AG20443 (cell line): ENCODE data around the gene CTSW.

ENCODE experiments used
- DNase-seq: peaks from one replicate; pipeline ENCODE4 v3.0.0; 2012; ENCODE audit warnings: low spot score, mixed read lengths

CTSW gene

DNA sequence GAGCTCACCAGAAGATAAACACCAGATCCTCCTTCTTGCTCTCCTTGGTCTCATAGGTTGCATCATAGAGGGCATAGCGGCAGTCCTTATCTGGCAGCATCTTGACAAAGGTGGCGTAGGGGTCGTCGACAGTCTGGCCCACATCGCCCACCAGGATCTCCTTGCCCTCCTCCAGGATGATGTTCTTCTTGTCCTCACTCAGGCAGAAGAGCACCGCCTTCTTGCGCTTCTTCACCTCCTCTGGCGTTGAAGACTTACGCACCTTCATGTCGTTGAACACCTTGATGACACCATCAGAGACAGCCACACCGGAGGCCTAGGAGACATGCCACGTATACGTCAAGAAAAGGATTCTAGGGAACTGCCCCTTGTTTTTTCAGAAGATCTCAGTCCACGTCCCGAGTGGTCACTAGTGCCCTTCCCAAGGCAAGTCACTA is 23.7 kb upstream of the CTSW start:
- DNase-seq = no peak

DNA sequence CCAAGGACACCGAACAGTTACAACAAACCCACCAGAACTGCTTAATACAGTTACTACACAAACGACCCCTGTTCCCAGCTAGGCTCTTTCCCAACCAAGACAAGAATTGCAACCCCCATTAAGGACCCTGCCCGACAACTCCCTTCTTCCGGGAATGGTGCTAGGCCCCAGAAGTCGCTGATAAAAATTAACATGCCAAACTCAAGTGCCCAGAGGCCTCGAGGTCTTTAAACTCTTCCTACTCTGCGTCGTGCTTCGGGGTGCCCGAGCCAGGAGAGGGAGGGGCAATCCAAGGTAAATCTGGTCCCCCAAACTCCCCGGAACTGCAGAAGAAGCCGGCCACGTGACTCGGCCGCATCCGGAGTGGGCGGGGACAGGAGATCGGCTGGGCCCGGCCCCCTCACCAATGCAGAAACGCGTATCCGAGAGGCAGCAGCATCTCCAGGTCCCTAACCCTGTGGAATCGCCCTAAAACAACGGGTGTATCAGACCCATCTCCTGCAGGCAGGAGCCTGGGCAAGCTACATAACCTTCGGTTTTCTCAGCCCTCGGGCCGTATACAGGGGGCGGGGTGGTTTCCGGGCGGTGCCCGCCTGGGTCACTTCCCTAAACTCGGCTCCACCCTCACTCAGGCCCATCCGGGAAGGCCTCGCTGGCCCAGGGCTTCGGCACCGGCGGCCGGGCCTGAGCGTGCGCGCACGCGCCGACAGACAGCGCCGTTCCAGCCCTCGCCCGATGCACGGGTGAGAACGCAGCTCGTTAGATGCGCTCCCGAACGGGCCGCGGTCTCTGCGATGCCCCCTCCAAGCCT is 22.7 kb upstream of the CTSW start:
- peak; percentile 83 for DNase-seq

DNA sequence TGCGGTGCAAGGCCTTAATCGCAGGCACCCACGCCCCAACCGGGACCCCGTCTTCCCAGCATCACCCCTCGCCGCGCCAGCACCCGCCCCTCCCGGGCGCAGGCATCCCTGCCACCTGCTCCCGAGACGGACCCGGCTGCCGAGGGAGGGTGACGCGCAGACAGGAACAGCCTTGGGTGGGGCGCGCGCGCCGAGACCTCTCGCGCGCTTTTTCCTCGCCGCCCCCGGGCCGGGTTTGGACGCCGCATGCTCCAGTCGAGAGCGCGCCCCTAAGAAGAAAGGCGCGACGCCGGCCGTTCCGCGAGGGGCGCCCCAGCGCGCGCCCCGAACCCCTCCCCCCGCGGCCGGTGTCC is 22.2 kb upstream of the CTSW start:
- no peak for DNase-seq

DNA sequence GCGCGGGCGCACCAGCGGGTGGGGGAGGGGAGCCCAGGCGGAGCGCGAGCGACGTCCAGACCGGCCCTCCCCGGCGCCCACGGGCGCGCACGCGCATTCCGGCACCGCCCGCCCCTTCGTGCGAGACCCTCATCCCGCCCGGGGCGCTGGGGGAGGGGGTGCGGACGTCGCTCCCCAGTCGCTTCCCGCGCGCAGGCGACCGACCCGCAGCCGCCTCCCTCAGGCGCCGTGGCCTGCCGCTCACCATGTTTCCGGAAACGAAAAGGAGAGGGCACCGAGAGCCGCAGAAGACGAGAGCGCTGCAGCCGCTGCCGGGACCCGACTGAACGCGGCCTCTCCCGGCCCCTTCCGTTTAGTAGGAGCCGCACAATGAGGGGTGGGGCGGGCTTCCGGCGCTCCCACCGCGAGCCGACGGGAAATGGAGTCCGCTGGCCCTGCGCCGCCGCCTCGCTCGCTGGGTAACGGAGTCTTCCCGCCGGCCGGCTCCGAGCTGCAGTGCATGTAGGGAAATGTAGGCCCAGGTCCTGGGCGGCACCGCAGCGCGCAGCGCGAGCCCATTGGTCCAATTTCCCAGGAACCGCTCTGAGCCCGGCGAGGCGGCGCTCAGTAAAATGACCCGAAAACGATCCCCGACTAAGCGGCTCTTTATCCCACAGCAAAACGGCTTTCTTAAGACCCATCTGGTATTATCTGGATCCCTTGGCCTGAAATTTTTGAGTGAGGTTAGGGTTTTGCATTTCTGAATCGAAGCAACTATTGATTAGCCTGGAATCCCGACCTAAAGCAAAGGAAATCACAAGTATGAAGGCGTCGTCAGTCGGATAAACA is 21.6 kb upstream of the CTSW start, which contains the start of gene CFL1:
CFL1 (minus strand) TSS at position 328 of the 828 bp plus-strand sequence; CDS start at position 247, 81 bp downstream.
- peak; percentile 92 for DNase-seq

DNA sequence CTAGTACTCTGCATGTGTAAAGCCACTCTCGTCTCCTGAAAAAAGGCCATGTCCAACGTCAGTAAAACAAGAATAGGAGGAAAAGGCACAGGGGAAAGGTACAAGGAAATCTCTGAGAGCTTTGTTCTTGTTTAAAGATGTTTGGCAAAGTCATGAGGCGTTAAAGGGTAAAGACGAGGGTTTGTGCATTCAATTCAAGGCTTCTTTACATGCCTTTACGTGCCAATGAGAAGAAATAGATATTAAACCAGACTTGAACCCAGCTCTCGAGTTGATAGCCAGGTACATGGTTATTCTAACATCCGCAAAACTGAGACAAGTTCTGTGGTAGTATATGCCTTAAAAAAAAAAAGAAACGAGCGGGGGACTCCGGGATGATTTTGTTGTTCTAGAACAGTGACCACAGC is 21.0 kb upstream of the CTSW start:
- no peak for DNase-seq

DNA sequence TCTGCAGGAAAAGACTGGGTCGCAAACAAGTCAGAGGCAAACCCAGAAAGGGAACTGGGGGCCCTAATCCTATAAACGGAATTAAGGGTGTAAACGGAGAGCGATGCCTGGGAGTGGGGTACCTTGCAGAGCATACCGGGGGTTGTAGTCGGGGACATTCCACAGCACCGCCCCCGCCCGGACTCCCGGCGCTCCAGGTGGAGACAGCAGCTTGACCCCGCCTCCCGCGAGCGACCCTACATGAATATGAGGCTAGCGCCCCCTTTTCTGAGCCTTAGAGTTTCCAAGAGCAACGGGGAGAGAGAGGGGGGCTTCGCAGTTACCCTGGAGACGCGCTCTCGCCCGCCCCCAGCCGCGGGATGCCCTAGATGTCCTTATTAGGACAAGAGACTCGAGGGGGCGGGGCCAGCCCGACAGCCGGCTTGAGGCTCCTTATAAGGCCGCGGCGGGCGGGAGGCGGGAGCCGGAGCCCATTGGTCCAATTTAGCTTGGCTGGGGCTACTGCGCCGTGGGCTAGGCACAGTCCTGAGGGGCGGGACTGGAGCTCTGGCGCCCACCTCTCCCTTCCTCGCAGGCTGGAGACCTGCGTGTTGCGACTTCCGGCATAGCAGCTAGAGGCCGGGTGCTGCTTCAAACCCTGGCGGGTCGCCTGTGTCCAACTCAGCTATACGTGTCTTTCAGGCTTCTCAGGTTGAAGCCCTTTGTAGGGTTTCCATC is 20.4 kb upstream of the CTSW start:
- peak; percentile 93 for DNase-seq

DNA sequence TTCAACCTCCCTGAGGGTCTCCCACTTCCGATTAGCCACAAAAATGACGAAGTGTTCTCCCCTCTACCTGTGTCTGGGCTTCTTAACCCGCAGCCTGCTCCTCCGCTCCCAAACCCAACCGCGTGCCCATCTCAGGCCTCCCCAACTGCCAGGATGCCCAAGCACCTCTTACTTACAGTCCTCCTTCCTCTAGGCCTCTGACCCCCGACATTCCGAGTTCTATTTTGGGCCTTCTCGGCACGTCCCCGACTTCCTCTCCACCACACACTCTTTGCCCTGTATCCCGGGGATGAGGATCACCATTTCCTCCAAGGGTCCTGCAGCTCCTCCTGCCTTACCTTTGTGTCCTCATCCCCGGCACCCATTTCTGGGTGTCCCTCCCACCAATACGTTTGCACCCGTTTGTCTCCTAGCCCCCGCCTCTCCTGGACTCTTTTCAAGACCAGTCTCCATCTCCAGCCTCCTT is 19.8 kb upstream of the CTSW start:
- no peak for DNase-seq

DNA sequence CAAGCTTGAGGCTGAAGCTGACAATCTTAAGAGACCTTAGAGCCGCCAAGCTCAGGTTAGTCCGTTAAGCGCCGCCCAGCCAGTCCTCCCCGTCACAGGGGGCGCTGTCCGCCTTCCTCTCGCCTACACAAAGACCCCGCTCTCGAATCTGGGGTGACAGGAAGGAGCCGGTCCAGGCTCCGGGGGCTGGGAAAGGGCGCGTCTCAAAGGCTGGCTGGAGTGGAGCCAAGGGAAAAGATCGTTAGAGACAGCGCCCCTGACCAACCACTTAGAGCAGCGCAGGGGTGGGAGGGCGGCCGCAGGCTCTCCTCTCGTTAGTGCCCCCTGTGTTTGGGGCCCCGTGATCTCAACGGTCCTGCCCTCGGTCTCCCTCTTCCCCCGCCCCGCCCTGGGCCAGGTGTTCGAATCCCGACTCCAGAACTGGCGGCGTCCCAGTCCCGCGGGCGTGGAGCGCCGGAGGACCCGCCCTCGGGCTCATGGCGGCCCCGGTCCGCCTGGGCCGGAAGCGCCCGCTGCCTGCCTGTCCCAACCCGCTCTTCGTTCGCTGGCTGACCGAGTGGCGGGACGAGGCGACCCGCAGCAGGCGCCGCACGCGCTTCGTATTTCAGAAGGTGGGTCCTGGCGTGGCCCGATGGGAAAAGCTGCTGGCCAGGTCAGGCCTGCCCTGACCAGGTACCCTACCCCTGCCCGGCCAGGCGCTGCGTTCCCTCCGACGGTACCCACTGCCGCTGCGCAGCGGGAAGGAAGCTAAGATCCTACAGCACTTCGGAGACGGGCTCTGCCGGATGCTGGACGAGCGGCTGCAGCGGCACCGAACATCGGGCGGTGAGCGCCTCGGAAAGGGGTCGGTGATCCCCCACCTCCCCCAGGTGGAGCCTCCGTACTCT is 19.1 kb upstream of the CTSW start, which contains the start of gene MUS81:
MUS81 (plus strand) TSS at position 156 of the 887 bp plus-strand sequence; CDS start at position 477, 321 bp downstream.
- DNase-seq = peak; percentile 89

DNA sequence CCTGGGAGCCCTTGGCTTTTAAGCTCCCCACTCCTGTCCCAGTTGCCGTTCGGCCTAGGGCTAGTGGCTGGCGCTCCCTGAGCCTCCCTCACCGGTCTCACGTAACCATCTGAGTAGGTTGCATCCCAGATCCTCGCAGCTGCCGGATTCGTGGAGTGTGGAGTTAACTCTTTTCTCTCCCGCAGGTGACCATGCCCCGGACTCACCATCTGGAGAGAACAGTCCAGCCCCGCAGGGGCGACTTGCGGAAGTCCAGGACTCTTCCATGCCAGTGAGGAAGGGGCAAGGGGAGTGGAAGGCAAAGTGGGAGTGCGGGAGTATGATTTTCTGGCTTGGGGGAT is 18.5 kb upstream of the CTSW start:
- no peak for DNase-seq

DNA sequence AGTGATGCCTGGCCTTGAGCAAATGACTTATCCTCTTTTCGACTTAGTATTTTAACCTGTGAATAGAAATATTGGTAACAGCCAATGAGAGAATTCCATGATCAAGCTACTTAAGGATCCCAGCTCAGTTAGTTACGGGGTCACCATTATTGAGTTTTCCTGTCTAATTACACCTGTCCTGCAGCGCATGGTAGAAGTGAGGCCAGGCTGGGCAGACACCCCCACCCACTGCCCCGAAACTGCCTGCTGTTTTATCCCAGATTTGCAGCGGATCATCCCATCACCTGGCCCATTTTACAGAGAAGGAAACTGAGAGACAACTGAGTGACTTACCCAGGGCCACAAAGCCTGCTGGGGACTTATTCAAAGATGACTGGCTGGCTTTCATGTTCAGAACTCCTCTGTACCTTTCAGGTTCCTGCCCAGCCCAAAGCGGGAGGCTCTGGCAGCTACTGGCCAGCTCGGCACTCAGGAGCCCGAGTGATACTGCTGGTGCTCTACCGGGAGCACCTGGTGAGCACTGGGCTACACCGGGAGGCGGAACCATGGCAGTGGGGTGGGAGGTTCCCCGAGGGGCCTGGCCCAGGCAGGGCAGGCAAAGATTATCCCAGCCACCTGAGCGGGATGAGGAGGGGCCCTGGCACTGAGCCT is 18.0 kb upstream of the CTSW start:
- DNase-seq = no peak

DNA sequence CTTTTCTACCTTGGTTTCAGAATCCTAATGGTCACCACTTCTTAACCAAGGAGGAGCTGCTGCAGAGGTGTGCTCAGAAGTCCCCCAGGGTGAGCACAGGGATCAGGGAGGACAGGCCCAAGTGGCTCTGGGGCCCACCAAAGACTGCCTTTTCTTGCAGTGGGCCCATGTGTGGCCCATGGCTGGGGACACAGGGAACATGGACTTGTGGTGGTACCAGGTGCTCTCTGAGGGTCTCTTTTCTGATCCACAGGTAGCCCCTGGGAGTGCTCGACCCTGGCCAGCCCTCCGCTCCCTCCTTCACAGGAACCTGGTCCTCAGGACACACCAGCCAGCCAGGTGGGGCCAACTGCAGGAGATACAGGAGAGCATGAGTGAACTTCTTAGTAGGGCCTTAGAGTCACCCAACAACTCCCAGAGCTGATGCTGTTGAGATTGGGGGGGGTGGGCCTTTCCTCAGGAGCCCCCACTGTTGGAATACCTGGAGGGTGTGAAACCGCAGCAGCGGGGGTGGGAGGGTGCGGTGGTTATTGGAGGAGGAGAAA is 17.4 kb upstream of the CTSW start:
- DNase-seq = no peak

DNA sequence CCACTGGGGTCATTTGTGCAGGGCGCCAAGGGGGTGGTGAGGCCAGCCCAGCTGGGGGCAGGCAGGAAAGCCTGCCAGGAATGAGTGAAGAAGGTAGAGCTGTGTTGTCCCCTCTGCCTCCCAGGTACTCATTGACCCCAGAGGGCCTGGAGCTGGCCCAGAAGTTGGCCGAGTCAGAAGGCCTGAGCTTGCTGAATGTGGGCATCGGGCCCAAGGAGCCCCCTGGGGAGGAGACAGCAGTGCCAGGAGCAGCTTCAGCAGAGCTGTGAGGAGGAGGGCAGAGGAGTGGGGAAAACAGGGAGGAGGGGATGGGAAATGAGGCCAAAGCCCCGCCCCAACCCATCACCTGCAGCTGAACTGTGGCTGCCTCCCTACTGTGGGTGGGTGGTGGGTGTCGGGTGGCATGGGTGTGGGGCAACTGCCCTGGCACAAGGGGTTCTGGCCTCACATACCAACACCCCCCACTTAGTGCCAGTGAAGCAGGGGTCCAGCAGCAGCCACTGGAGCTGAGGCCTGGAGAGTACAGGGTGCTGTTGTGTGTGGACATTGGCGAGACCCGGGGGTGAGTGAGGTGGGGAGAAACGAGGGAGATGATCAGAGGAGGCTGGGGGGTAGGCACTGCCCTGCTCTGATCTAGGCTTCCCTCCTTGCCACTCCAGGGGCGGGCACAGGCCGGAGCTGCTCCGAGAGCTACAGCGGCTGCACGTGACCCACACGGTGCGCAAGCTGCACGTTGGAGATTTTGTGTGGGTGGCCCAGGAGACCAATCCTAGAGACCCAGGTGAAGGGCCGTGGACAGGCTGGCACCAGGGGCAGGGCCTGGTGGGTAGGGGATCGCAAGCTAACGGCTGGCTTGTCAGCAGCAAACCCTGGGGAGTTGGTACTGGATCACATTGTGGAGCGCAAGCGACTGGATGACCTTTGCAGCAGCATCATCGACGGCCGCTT is 16.4 kb upstream of the CTSW start:
- no peak for DNase-seq

DNA sequence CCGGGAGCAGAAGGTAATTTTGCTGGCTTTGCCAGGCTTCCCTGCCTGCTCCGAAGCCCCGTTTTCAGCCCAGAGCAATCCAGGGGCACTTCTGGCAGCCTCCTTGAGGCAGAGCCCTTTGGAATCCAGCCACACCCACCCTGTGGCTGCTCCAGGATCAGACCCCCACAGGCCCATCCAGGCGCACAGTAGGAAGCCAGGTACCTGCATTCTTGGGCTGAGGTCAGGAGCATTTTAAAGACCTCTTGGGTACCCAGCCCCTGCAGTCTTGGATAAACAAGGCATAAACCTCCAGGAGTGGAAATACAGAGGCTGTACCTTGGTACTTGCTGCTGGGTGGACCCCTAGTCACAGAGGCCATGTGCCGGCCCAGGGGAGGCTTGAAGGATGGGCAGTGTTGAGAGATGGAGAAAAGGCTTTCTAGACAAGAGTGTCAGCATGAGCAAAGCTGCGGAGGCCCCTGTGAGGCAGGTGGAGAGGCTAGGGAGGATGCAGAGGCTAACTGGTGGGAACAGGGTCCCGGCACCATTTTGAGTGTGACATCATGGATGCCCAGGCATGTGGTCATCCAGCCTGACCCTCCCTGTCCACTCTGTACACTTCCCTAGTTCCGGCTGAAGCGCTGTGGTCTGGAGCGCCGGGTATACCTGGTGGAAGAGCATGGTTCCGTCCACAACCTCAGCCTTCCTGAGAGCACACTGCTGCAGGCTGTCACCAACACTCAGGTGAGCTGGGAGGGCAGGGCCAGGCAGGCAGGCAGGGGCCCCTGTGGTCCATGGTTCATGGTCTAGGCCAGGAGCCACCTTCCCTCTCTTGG is 15.5 kb upstream of the CTSW start:
- no peak for DNase-seq

DNA sequence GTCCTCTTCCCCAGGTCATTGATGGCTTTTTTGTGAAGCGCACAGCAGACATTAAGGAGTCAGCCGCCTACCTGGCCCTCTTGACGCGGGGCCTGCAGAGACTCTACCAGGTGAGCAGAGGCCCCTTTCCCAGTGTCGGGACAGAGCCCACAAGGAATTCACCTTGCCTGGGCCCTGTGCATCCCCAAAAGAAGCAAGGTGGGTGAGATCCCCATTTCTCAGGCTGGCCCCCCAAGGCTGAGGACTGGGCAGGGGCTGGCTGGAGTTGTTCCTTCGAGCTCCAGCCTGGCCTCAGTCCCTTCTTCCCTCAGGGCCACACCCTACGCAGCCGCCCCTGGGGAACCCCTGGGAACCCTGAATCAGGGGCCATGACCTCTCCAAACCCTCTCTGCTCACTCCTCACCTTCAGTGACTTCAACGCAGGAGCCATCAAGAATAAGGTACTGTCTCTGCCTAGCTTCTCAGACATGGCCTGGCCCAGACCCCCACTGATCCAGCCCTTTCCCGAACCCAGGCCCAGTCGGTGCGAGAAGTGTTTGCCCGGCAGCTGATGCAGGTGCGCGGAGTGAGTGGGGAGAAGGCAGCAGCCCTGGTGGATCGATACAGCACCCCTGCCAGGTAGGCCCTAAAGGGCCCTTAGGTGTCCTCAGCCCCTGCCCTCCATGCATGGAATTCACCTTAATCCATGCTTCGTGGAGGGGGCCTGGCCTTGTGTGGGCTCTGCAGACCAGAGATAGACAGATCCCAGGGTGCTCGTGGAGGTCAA is 14.7 kb upstream of the CTSW start:
- DNase-seq = no peak

DNA sequence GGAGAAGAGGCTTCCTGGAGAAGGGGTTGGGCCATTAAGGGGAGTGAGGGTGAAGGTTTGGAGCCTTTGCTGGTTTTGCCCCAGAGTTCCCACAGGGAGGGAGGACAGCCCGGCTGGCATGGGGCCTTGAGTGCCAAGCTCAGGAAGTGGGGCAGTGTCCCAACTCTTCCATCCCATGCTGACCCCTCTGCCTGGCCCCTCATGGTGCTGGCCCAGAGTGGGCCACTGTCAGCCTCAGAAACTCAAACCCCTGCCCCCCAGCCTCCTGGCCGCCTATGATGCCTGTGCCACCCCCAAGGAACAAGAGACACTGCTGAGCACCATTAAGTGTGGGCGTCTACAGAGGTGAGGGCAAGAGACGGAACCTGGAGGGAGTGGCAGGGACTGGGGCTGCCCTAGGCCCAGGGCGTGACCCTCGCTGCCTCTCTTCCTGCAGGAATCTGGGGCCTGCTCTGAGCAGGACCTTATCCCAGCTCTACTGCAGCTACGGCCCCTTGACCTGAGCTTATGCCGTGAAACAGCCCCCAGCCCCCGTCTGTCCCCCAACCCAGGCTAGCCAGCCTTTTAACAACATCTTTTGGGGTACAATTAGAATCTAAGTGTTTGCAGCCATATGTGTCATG is 14.0 kb upstream of the CTSW start:
- no peak for DNase-seq

DNA sequence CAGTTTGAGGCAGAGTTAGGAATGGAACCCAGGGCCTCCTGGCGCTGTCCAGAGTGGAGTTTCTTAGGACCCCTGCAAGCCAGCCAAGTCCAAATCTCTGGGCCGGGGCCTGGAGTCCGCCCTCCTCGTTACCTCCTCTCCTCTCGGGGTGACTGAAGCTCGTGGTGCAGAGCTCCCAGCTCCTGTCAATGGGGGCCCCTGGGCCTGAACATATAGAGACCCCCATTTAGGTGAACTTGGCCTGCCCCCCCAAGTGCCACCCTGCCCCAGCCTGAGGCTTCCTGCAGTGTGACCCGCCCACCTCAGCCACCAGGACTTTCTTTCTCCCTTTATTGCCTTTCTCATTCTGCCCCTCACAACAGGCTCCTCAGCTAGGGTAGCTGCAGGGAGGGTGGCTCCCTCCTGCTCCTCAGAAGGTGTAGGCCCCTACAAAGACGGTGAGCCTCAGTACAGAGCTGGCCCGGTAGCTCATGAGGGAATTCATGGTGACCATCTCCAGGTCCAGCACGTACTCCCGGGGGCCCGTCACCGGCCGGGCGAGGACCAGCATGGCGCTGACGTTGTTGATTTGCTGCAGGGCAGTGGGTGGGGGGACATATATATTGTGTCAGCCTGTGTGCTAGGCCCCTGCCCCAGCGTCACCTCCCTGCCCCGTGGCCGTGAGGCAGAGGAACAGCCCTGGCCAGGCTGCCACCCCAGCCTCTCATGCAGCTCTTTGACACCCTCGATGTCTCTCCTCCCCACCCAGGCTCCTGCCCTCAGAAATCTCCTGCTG is 12.9 kb upstream of the CTSW start:
- no peak for DNase-seq
